DMS 273 treated with DMSO at 0.1 percent for 48 hours (cell line): ENCODE data around the gene ALDH4A1.

Experiments
- DNase-seq: peaks from one replicate; lab custom pipeline; 2025; lab: John Stamatoyannopoulos, UW

The ALDH4A1 gene

GRCh38 chr1:18922848-18923755 is 20.7 kb upstream of the ALDH4A1 start:
- peak; percentile 30 for DNase-seq

DNA sequence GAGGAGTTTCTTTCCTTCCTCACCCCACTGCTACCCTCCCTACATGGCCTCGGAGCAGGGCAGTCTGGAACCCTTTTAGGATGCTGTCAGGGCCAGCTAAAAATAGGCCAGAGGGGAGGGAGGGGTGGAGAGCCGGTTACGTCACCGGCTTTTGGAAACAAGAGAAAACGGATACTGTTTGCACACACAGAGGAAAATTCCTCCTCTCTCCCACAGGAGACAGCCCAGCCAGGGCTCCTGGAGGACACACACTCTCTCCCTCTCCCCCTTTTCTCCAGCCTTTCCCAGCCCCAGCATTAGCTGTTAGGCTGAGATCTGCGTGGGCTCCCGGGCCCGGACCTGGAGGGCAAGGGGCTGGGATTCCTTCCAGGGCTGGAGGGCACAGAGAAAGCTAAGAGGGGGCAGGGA is 20.0 kb upstream of the ALDH4A1 start:
- DNase-seq: peak; percentile 14

DNA sequence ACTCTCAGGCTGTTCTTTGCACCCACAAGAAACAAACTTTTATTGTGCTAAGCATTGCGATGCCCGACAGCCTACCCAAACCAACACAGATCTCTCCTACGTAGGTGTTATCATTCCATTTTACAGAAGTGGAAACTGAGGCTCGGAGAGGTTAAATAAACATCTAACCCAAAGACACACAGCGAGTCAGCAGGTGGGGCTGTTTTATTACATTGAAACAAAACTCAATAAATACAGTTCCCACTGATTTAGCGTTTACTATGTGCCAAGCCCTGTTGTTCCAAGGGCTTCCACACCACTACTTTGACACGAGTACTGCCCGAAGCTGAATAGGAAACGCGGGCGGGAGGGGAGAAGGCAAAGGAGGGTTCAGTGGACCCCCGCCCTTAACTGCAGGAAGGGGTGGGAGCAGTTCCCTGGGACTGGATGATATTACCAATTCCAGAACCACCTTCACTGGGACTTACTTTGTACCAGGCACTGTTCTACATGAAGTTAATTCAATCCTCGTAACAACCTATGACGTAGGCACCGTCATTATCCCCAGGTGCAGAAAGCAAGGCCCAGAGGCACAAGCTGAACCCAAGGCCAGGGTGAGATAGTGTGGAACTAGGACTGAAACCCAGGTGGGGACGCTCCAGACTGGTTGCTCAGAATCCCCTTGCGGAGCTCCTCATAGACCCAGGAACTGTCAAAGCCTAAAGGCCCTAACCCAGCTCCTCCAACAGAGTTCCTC is 19.3 kb upstream of the ALDH4A1 start:
- no peak for DNase-seq

- DNase-seq: no peak
Observed at GRCh38 chr1:18920931-18921330, 18.6 kb upstream of the ALDH4A1 start.

DNA sequence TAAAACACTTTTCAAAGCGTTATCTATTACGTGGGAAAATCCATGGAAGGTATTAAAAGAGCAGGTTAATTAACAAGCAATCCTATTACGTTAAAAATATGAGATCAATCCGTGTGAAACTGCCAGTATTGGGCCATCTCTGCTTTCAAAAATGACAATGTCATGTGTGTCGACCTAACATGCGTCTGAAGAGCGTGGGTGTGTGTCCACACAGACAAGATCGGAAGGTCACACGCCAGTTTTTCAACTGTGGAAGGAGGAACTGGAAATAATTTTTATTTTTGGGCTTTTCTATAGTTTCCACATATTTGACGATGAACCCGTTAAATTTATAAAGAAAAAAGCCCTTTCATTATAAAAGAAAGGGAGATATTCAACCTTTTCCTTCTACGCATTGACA is 17.6 kb upstream of the ALDH4A1 start:
- no peak for DNase-seq

DNA sequence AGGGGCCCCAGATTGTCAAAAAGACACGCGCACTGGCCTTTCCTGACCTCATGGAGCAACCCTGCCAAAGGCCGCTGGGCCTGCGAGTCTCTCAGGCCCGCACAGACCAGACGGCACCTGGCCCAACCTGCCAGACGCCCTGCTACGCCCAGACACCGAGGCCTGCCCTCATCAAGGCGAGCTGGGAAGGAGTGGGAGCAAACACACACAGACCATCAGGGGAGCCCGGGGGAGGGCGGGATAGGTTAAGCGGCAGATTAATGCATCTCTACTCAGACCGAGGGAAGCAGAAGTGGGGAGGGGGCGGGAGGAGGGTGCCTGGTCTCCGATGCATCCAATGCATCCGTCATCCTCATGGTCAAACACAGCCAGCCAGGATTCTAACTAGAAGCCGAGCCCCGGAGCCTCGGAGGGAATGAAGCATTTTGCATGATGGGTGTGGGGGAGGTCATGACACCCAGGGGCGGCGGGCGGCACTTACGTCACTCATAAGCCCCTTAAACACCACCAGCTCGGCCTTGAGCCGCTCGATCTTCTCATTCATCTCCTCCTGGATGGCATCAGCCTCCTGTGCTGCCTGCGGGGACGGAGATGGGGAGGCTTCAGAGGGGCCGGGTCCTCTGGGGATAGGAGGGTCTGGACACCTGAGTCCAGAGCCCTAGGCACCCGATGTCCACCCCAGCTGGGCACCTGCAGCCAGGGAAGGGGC is 17.0 kb upstream of the ALDH4A1 start:
- DNase-seq: no peak

- no peak for DNase-seq
Observed at GRCh38 chr1:18918417-18918816, 16.1 kb upstream of the ALDH4A1 start.

GRCh38 chr1:18917071-18917799 is 14.9 kb upstream of the ALDH4A1 start:
- no peak for DNase-seq

DNA sequence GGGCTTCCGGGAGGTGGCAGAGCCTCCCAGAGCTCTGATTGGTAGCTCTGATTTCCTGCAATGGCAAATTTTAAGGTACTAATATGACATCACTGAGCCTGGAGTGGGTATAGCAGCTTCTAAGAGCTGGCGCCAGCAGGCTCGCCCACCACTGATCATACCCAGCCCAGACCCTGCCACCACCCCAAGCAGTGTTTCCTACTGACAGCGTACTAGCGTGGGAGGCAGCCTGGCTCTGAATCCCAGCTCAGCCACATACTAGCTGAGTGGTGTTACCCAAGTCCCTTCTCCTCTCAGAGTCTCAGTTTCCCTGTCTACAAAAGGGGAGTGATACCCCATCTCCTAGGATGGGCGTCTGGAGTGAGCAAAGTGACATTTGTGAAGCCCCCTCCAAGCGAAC is 13.0 kb upstream of the ALDH4A1 start:
- DNase-seq: no peak

DNA sequence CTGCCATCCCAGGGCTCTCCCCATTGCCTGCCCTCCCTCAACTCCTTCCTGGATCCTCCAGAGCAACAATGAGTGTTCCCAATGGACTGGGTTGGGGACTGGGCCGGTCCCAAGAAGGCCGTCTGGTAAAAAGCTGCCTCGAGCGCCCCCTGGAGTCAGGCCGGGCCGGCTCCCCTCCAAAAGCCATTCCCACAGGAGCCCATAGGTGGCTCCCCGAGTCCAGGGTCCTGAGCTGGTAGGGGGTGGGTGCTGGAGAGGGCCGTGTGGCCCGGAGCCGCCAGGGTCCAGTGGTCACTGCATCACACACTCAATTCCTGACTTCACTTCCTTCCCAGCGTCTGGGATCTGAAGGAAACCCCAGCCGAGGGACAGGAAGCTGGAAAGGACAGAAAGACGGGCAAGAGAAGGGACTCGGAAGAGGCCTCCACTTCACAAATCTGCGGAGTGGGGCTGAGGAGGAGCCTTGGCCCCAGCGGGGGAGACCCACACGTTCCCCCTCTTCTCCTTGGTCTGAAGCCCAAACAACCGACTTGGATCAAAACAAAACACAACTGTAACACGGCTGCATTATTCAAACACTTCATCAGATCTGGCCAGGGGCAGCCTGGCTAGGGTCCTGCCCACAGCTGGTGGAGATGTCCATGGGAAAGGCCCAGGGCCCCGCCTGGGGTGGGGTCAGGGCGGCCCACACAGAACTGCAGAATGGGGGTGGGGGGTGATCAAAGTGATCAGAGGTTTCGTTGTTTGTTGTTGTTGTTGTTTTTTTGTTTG is 10.9 kb upstream of the ALDH4A1 start:
- peak; percentile 23 for DNase-seq

DNA sequence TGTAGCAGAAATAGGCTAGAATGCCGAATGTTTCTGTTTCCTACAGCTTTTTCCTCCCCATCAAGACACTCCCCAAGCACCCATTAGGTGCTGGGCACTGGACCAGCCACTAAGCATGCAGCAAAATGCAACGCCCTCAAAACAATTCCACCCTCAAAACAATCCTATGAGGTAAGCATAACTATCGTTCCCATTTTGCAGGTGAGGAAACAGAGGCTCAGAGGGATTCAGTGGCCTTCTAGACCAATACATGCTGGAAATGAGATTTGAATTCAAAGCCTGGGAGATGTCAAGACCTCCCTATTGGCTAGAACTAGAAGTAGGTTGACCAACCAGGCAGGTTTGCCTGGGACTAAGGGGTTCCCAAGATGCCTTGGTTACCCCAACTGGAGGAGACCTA is 10.2 kb upstream of the ALDH4A1 start:
- DNase-seq: no peak

- no peak for DNase-seq
Observed at GRCh38 chr1:18908911-18909771, 6.8 kb upstream of the ALDH4A1 start.

- no peak for DNase-seq
Observed at GRCh38 chr1:18907917-18908845, 5.8 kb upstream of the ALDH4A1 start.

GRCh38 chr1:18907021-18907916 is 4.9 kb upstream of the ALDH4A1 start:
- peak; percentile 26 for DNase-seq

GRCh38 chr1:18903291-18903756 is 969 bp upstream of the ALDH4A1 start:
- no peak for DNase-seq

DNA sequence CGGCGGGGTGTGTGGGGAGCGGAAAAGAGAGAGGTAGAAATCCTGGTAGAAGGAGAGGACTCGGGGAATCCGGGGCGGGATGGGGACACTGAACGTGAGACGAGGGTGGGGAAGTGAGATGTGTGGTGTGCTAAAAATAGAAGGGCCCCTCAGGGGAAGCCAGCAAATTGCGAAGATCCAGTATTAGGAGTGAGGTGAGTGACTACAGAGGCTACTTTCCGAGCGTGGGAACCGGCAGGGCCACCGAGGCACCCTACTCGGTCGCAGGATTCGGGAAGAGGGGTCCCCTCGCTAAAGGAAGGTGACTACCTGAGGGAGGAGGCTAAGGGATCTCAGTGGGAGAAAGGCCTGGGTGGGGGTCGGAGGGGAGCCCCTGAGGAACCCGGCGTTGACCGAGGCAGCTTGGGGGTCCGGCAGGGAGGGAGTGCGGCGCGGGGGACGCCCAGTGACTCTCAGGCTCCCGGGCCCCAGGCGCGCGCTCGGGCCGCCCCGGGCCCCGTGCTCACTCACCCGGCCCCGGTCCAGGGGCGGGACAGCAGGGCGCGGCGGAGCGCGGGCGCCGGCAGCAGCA is 318 bp downstream of the ALDH4A1 start:
- no peak for DNase-seq

DNA sequence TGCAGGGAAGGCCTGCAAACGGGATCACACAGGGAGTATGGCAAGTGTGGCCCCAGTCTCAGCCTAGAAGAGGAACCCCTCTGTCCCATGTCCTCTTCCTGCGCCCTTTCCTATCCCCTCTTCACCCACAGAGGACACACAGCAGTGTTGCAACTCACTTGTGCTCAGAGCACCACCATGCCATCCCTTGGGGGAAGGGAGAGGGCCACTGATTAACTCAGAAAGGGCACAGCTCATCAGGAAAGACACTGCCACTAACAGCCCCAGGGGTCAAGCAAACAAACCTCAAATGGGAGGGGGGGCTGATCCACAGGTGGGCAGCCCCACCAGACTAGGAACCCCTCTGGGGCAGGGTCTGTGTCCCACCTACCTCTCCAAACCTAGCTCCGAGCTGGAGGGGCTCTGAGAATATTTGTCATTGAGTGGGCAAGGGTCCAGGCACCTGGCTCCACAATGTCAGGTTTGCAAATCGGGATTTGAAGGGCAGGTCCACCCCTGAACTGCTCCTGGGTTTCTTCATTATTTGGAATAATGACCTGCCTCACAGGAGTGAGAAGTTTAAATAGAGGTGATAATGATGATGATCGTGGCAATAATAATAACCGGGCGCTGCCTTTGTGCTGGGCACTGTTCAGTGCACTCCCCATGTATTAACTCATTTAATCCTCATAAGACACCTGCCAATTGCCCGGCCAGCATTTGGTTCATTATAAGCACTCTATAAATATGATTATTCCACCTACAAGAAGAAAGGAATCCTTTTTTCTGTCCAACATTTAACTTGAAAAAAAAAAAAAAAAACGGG is 1.0 kb downstream of the ALDH4A1 start:
- DNase-seq: no peak
